ENCODE results near the gene CD226. TPM values are rescaled to one million over a fixed set of nuclear protein-coding genes. Genes with fewer than 3 reads are reported as not detected.

Gene CD226
- polyA plus RNA-seq (2012; rRNA removed), result 0.31 and 0.56 TPM in 2 replicates
- 0.37 and 0.44 TPM in 2 replicates for polyA plus RNA-seq (2012; cell fraction: cytosol; rRNA removed)
- polyA plus RNA-seq (2012; cell fraction: nucleus; rRNA removed), result 0.65 and 1.1 TPM in 2 replicates

- Histone ChIP-seq H3K27me3 (ENCODE audit: insufficient read depth) (no peaks in the 10 kb centered on the region), H3F3A (replicated peaks; ENCODE audit: insufficient read depth) (no peaks in the 10 kb centered on the region), H3K4me3 (ENCODE audit: low read depth in 2 of 2, low read length in 1 of 2) (no peak within 1 kb of the TSS), H2AFZ (ENCODE audit: low read depth) (peak within 1 kb of the TSS; percentile 71; the same call in 1 of the 2 replicates), H4K20me1 (ENCODE audit: insufficient read depth) (no peaks in the 10 kb centered on the region), H3K9me3 (no peaks in the 10 kb centered on the region), H3K79me2 (ENCODE audit: insufficient read depth) (no peaks in the 10 kb centered on the region), H3K9me2 (no peaks in the 10 kb centered on the region), H3K4me1 (ENCODE audit: control insufficient read depth in 1 of 2, insufficient read depth in 2 of 2, low read depth in 1 of 2, low read length in 1 of 2) (peaks cover 4 to 7% of the 10 kb centered on the region in 2 experiments; a peak in 2 of 4 replicates), H3K36me3 (replicated peaks in 1 of 2; ENCODE audit: control insufficient read depth in 1 of 2, insufficient read depth in 2 of 2, low read length in 1 of 2) (no peaks in the 10 kb centered on the region), H3K4me2 (no peak within 1 kb of the TSS), H3K9ac (no peak within 1 kb of the TSS), H3K27ac (ENCODE audit: low read depth in 2 of 2, low read length in 1 of 2) (no peak within 1 kb of the TSS)
- CTCF ChIA-PET, result interaction anchor here (2.1 kb wide), 1 partner anchor 10 kb away, joined by 4 read pairs; no protein-coding TSS in a partner anchor
- POLR2A ChIA-PET, result no interaction called here
- WGBS (ENCODE audit: low lambda C conversion rate), result 76% methylated on average over 7 of the region's 7 CpGs
- TF ChIP-seq GATA2 (CRISPR knock-in tag; IDR thresholded peaks at IDR 0.05), result peak; percentile 19; the same call in 1 of the 2 replicates
- no peak for TF ChIP-seq RAD21 (IDR thresholded peaks at IDR 0.05; ENCODE audit: low read length)
- no peak for TF ChIP-seq EP300 (IDR thresholded peaks at IDR 0.05; ENCODE audit: borderline replicate concordance in 1 of 2, low read depth in 1 of 2, low read length in 1 of 2)
- TF ChIP-seq TCF12 (IDR thresholded peaks at IDR 0.05), result peak; percentile 17; the same call in 1 of the 2 replicates
- DNase-seq, result no peak
Measured at GRCh38 chr18:69947361-69948133, at the start of gene CD226. CD226 (minus strand) TSS chr18:69947873; CDS start chr18:69947406, 467 bp downstream.

- Histone ChIP-seq H3K27ac (ENCODE audit: low read depth in 2 of 2, low read length in 1 of 2) (no peak overlapping the region), H3K4me1 (ENCODE audit: control insufficient read depth in 1 of 2, insufficient read depth in 2 of 2, low read depth in 1 of 2, low read length in 1 of 2) (peaks cover 0 to 12% of the 10 kb centered on the region in 2 experiments; a peak in 2 of 4 replicates), H3K79me2 (ENCODE audit: insufficient read depth) (no peaks in the 10 kb centered on the region), H3K4me3 (ENCODE audit: low read depth in 2 of 2, low read length in 1 of 2) (no peak overlapping the region), H3K9ac (no peak overlapping the region), H3K4me2 (no peak overlapping the region), H3K27me3 (ENCODE audit: insufficient read depth) (no peaks in the 10 kb centered on the region), H3K9me2 (no peaks in the 10 kb centered on the region), H2AFZ (ENCODE audit: low read depth) (no peak overlapping the region), H3F3A (replicated peaks; ENCODE audit: insufficient read depth) (no peaks in the 10 kb centered on the region), H3K36me3 (replicated peaks in 1 of 2; ENCODE audit: control insufficient read depth in 1 of 2, insufficient read depth in 2 of 2, low read length in 1 of 2) (peaks cover 2 to 12% of the 10 kb centered on the region in 2 experiments), H3K9me3 (no peaks in the 10 kb centered on the region), H4K20me1 (ENCODE audit: insufficient read depth) (no peaks in the 10 kb centered on the region)
- ChIA-PET CTCF (interaction anchor here (0.8 kb wide), 1 partner anchor 11 kb away, joined by 4 read pairs; no protein-coding TSS in a partner anchor), POLR2A (no interaction called here)
- TF ChIP-seq PBX3 (IDR thresholded peaks at IDR 0.05) (no peak), CTCF (IDR thresholded peaks at IDR 0.05) (no peak), SIN3A (IDR thresholded peaks at IDR 0.05; ENCODE audit: borderline replicate concordance, low read depth, low read length) (no peak), REST (IDR thresholded peaks at IDR 0.05; ENCODE audit: low read depth, low read length) (no peak)
- 90% methylated on average over 7 of the region's 7 CpGs for WGBS (ENCODE audit: low lambda C conversion rate)
- no peak for DNase-seq
Measured at GRCh38 chr18:69996951-69997798, 49.5 kb upstream of the CD226 start.
